Measurements from ENCODE around the gene ERVFRD-1. TPM values are rescaled to one million over a fixed set of nuclear protein-coding genes. Genes with fewer than 3 reads are reported as not detected.
A peak's percentile ranks its signal among the peaks of the same experiment; 100 is the strongest.

Gene ERVFRD-1
- total and polyA plus RNA-seq, 2 experiments from 2014 or later, result 0.06 TPM; not detected in 1

GRCh38 chr6:11128608-11129007 lies 17.1 kb upstream of the ERVFRD-1 start:
- H3K4me1 ChIP-seq (ENCODE audit: insufficient read depth), result peaks cover 11% of the 10 kb centered on the region; the same call in 1 of the 2 replicates
- no peaks in the 10 kb centered on the region for H3K36me3 ChIP-seq (ENCODE audit: insufficient read depth)
- peaks cover 13% of the 10 kb centered on the region; the same call in 1 of the 2 replicates for H3K9me2 ChIP-seq (ENCODE audit: insufficient read depth)
- peaks cover 12% of the 10 kb centered on the region for H3K36me3 Mint-ChIP-seq (ENCODE audit: low read depth)
- TF ChIP-seq STAT1 (IDR thresholded peaks at IDR 0.05; ENCODE audit: unreplicated experiment) (no peak), CTCF (conservative IDR thresholded peaks at IDR 0.05; ENCODE audit: low read depth in 2 of 2) (0 out of 4 replicates have a peak, but pooled peaks of 1 of the 2 experiments have one; percentile 15)
- H3K79me2 ChIP-seq (replicated peaks; ENCODE audit: insufficient read depth), result peaks cover 82% of the 10 kb centered on the region
- no peak overlapping the region for H3K4me3 Mint-ChIP-seq
- no peak overlapping the region for H3K27ac ChIP-seq (ENCODE audit: low read depth)
- no peak for DNase-seq (ENCODE audit: low spot score)
- H3K4me2 ChIP-seq, result no peak overlapping the region
- H3K4me3 ChIP-seq, result no peak overlapping the region
- peaks cover 19% of the 10 kb centered on the region for H4K20me1 ChIP-seq (replicated peaks; ENCODE audit: insufficient read depth)
- peaks cover 2% of the 10 kb centered on the region for H3K27me3 Mint-ChIP-seq (ENCODE audit: insufficient read depth, low read depth, poor library complexity)
- H3K9me3 Mint-ChIP-seq, result no peaks in the 10 kb centered on the region
- no peaks in the 10 kb centered on the region for H3K27me3 ChIP-seq (ENCODE audit: insufficient read depth)
- H3K27ac Mint-ChIP-seq, result no peak overlapping the region
- H2AFZ ChIP-seq, result no peak overlapping the region
- peaks cover 28% of the 10 kb centered on the region for H3K4me1 Mint-ChIP-seq
- no peaks in the 10 kb centered on the region for H3F3A ChIP-seq (replicated peaks; ENCODE audit: low read depth)
- no peak for ATAC-seq

GRCh38 chr6:11126876-11127275 lies 15.4 kb upstream of the ERVFRD-1 start:
- H3K9me3 Mint-ChIP-seq, result no peaks in the 10 kb centered on the region
- DNase-seq (ENCODE audit: low spot score) (no peak), ATAC-seq (peak; percentile 60)
- Histone ChIP-seq H3K9me2 (ENCODE audit: insufficient read depth) (peaks cover 13% of the 10 kb centered on the region; the same call in 1 of the 2 replicates), H3K27me3 (ENCODE audit: insufficient read depth) (no peaks in the 10 kb centered on the region), H3K36me3 (ENCODE audit: insufficient read depth) (no peaks in the 10 kb centered on the region), H3K4me3 (no peak overlapping the region), H3K4me1 (ENCODE audit: insufficient read depth) (peaks cover 11% of the 10 kb centered on the region; the same call in 1 of the 2 replicates), H4K20me1 (replicated peaks; ENCODE audit: insufficient read depth) (peaks cover 23% of the 10 kb centered on the region), H3K4me2 (peak overlapping the region; percentile 31; the same call in 1 of the 2 replicates), H2AFZ (no peak overlapping the region), H3F3A (replicated peaks; ENCODE audit: low read depth) (no peaks in the 10 kb centered on the region), H3K79me2 (replicated peaks; ENCODE audit: insufficient read depth) (peaks cover 91% of the 10 kb centered on the region), H3K27ac (ENCODE audit: low read depth) (no peak overlapping the region)
- peaks cover 2% of the 10 kb centered on the region for H3K27me3 Mint-ChIP-seq (ENCODE audit: insufficient read depth, low read depth, poor library complexity)
- H3K4me3 Mint-ChIP-seq, result no peak overlapping the region
- peaks cover 12% of the 10 kb centered on the region for H3K36me3 Mint-ChIP-seq (ENCODE audit: low read depth)
- H3K27ac Mint-ChIP-seq, result peak overlapping the region; percentile 34; the same call in 1 of the 2 replicates
- TF ChIP-seq ETS1 (IDR thresholded peaks at IDR 0.05), result no peak
- no peak for TF ChIP-seq EZH2phosphoT487 (IDR thresholded peaks at IDR 0.05; ENCODE audit: unreplicated experiment)
- TF ChIP-seq REST (IDR thresholded peaks at IDR 0.05; ENCODE audit: unreplicated experiment), result no peak
- TF ChIP-seq STAT1 (IDR thresholded peaks at IDR 0.05; ENCODE audit: unreplicated experiment), result no peak
- TF ChIP-seq NANOG (IDR thresholded peaks at IDR 0.05; ENCODE audit: borderline replicate concordance), result no peak
- TF ChIP-seq JUNB (IDR thresholded peaks at IDR 0.05; ENCODE audit: unreplicated experiment), result no peak
- TF ChIP-seq EZH2 (IDR thresholded peaks at IDR 0.05; ENCODE audit: low read depth, unreplicated experiment), result no peak
- H3K4me1 Mint-ChIP-seq, result peaks cover 30% of the 10 kb centered on the region
